A673 (cell line): ENCODE data around the gene LARGE1. TPM values are rescaled to one million over a fixed set of nuclear protein-coding genes. Genes with fewer than 3 reads are reported as not detected.

Source experiments
- BruUV-seq: library from RNA; stranded (reverse); fragments of 400-500 nt; replicated peaks from 2 replicates; lab custom pipeline; 2021; lab: Mats Ljungman, UMichigan
- CTCF ChIA-PET: fragments of 300-600 bp; sonication (Branson Sonifier 250); formaldehyde crosslinking; loops from one replicate; lab custom pipeline; 2022; ENCODE audit warnings: antibody characterized with exemption; lab: Charles Lee
- POLR2A ChIA-PET: fragments of 300-600 bp; sonication (Branson Sonifier 250); formaldehyde crosslinking; loops from one replicate; lab custom pipeline; 2022; ENCODE audit warnings: antibody characterized with exemption; ENCODE audit not compliant: low non-redundant PET; lab: Charles Lee
- DNase-seq: peaks from one replicate; pipeline ENCODE4 v3.0.0-alpha.2; 2015; ENCODE audit warnings: low spot score
- H3K27ac ChIP-seq: fragments of 200-600 bp; sonication (generic); 2 replicates; pipeline ENCODE4 v1.5.1; 2016; ENCODE audit warnings: mixed run types, low read depth, mild to moderate bottlenecking, mixed read lengths, antibody characterized with exemption, low read length; ENCODE audit not compliant: poor library complexity, severe bottlenecking
- H3K27me3 ChIP-seq: fragments of 200-600 bp; sonication (generic); replicated peaks from 2 replicates; pipeline ENCODE4 v1.6.1; 2017; ENCODE audit warnings: mixed run types, low read depth, mild to moderate bottlenecking, mixed read lengths, antibody characterized with exemption, low read length; ENCODE audit not compliant: insufficient read depth, poor library complexity
- H3K36me3 ChIP-seq: fragments of 200-600 bp; sonication (generic); 2 replicates; pipeline ENCODE4 v1.6.1; 2016; ENCODE audit warnings: mixed run types, mild to moderate bottlenecking, mixed read lengths, antibody characterized with exemption, low read length; ENCODE audit not compliant: insufficient read depth, poor library complexity, severe bottlenecking
- H3K4me1 ChIP-seq: fragments of 200-600 bp; sonication (generic); 2 replicates; pipeline ENCODE4 v1.6.1; 2017; ENCODE audit warnings: mixed run types, mild to moderate bottlenecking, mixed read lengths, antibody characterized with exemption, low read length; ENCODE audit not compliant: insufficient read depth, poor library complexity, severe bottlenecking
- H3K4me3 ChIP-seq: fragments of 200-600 bp; sonication (generic); 2 replicates; pipeline ENCODE4 v1.5.1; 2016; ENCODE audit warnings: low read depth, mixed run types, mild to moderate bottlenecking, mixed read lengths, low read length; ENCODE audit not compliant: poor library complexity, severe bottlenecking
- H3K9me3 ChIP-seq: fragments of 200-600 bp; sonication (generic); 2 replicates; pipeline ENCODE4 v1.6.1; 2016; ENCODE audit warnings: mixed run types, low read depth, mild to moderate bottlenecking, mixed read lengths, antibody characterized with exemption, low read length; ENCODE audit not compliant: poor library complexity, severe bottlenecking
- CTCF ChIP-seq: fragments of 300-800, 200-600 bp; sonication (generic); conservative IDR thresholded peaks from 2 replicates; pipeline ENCODE4 v1.5.1; 2017; ENCODE audit warnings: low read depth, mild to moderate bottlenecking, antibody characterized with exemption, low read length, moderate library complexity, mixed read lengths
- EZH2 ChIP-seq: fragments of 200-600 bp; sonication (generic); IDR thresholded peaks from 2 replicates; pipeline ENCODE4 v1.6.1; 2017; ENCODE audit warnings: borderline replicate concordance, low read depth, mild to moderate bottlenecking, mixed read lengths, antibody characterized with exemption, low read length; ENCODE audit not compliant: poor library complexity, severe bottlenecking
- intact Hi-C: fragments of 100-400 bp; cut with micrococcal nuclease; formaldehyde crosslinking; loops from one replicate; pipeline ENCODE4 v1.10.0; 2022; ENCODE audit not compliant: unreplicated experiment
- total RNA-seq: library from RNA; stranded (reverse); gene quantifications from 2 replicates; pipeline ENCODE4 v1.2.3, GENCODE V29; 2021

The LARGE1 gene
- total RNA-seq, 1 experiment from 2014 or later = not detected

- Histone ChIP-seq H3K36me3 (no peaks in the 10 kb centered on the region), H3K4me3 (no peak overlapping the region), H3K4me1 (no peaks in the 10 kb centered on the region), H3K9me3 (peaks cover 11% of the 10 kb centered on the region), H3K27me3 (no peaks in the 10 kb centered on the region), H3K27ac (no peak overlapping the region)
- intact Hi-C loops = no loop called here
- ChIA-PET CTCF (no interaction called here), POLR2A (no interaction called here)
- BruUV-seq = no TSS peak
- DNase-seq = no peak
- TF ChIP-seq EZH2 (no peak), CTCF (no peak)
These were observed 39.3 kb downstream of the LARGE1 start for GRCh38 chr22:33880986-33881385.

DNA sequence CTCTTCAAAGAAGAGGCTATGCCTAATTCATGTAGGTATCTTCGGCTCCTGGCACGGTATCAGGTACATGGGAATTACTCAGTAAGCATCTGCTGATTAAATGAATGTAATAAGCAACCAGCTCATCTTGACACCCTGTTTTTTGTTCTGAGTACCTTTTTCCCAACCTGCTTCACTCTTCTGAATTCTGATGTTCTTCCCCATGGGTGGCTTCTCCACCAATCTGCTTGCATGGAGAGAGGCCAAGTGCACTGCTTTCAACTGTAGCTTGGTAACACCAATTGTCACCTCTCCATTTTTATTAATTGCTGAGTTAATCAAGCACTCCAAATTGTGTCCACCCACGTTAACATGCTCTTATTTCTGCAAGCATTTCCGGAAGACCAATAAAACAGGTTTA is 40.5 kb downstream of the LARGE1 start:
- ChIA-PET POLR2A (no interaction called here), CTCF (no interaction called here)
- BruUV-seq = no TSS peak
- H3K36me3 ChIP-seq = no peaks in the 10 kb centered on the region
- intact Hi-C loops = no loop called here
- DNase-seq = no peak
- TF ChIP-seq EZH2 (no peak), CTCF (no peak)
- H3K27me3 ChIP-seq = no peaks in the 10 kb centered on the region
- H3K4me1 ChIP-seq = no peaks in the 10 kb centered on the region
- no peak overlapping the region for H3K27ac ChIP-seq
- peaks cover 9% of the 10 kb centered on the region for H3K9me3 ChIP-seq
- H3K4me3 ChIP-seq = no peak overlapping the region

- no peak for TF ChIP-seq CTCF
- TF ChIP-seq EZH2 = no peak
- no peaks in the 10 kb centered on the region for H3K27me3 ChIP-seq
- intact Hi-C loops = no loop called here
- DNase-seq = no peak
- BruUV-seq = no TSS peak
- ChIA-PET POLR2A (no interaction called here), CTCF (no interaction called here)
- H3K36me3 ChIP-seq = no peaks in the 10 kb centered on the region
- no peak overlapping the region for H3K27ac ChIP-seq
- H3K4me3 ChIP-seq = no peak overlapping the region
- no peaks in the 10 kb centered on the region for H3K4me1 ChIP-seq
- H3K9me3 ChIP-seq = peaks cover 7% of the 10 kb centered on the region
These were observed 45.0 kb downstream of the LARGE1 start for GRCh38 chr22:33875316-33875715.
